A549 treated with ZK216348 at 1 μM for 4 hours (cell line): ENCODE data around the gene CLDN6. TPM values are rescaled to one million over a fixed set of nuclear protein-coding genes. Genes with fewer than 3 reads are reported as not detected.

ENCODE experiments used
- total RNA-seq: library from RNA; stranded (reverse); fragments of 200-300 nt; extraction: Qiagen RNA extraction; gene quantifications from 5 replicates; pipeline ENCODE4 v1.2.3, GENCODE V29; 2022; ENCODE audit warnings: low read depth

Gene CLDN6
- 0.20 to 0.56 TPM (median 0.41 TPM) in 4 of 5 replicates, not detected in the other for total RNA-seq

DNA sequence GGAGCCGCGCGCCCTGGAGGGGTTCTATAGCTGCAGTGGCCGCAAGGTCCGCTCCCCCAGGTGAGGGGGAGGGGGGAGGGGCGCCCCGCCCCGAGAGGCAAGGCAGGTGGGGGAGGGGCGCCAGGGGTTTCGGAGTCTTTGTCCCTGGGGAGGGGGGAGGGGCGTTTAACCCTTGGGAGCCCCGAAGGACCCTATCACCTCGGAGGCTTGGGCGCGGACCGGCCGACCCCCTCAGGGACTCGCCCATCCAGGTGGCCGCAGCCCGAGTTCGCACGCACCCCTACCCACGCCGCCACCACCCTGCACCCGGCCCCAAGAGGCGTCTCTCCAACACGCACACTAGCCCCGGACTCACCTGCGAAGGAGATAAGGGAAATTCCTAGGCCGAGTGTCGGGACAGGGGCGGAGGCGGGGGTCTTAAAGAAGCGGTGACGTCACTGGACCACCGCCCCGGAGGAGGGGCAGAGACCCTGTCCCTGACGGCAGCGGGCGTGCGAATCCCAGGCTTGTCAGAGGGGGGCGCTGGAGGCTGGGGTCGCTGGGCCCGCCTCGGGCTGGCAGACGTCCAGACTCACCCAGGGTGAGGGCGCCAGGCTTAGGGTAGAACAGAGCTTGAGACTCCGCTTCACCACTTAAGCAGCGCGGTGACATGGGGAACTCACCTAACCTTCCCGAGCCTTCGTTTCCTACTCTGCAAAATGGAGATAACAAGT is at the start of gene CLDN6:
CLDN6 (minus strand) TSS at position 390 of the 713 bp plus-strand sequence. CDS start 2,162 bp downstream, outside the sequence.

GRCh38 chr16:3065069-3065741 is 47.2 kb upstream of the CLDN6 start, which contains the start of gene IL32:
TSS of gene IL32 (plus strand) at chr16:3065640. CDS start at chr16:3065812, 172 bp downstream.

GRCh38 chr16:3045758-3046640 is 28.0 kb upstream of the CLDN6 start, which contains the start of gene MMP25:
TSS of gene MMP25 (plus strand) at chr16:3046561. CDS start at chr16:3046918, 357 bp downstream.

DNA sequence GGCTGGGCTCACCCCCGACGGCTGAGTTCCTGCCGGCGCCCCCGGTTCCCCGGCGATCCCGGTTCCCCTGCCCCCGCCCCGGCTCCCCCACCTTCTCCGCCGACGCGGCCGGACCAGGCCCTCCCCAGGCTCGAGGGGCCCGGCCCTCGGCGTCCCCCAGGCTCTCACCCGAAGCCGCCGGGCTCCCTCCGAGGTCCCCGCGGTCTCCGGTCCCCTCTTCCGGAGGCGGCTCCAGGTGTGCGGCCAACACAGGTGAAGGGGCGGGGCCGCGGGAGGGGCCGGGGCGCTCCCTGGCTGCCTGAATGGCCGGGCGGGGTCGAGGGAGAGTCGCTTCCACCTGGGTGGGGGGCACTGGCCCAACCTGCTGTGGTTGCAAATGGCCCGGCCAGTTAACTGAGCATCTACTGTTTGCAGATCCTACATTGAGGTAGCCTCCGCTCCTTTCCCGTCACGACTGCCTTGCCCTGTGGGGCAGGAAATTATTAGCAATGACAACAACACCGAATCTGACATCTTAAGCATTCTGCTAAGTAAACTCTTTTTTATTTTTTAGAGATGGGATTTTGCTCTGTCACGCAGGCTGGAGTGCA is 18.8 kb upstream of the CLDN6 start, which contains the start of gene BICDL2:
BICDL2 (minus strand) TSS at position 219 of the 590 bp plus-strand sequence. CDS start 1,448 bp downstream, outside the sequence.

GRCh38 chr16:3023669-3024478 is 5.9 kb upstream of the CLDN6 start, which contains the start of the genes HCFC1R1 and THOC6:
TSS of gene HCFC1R1 (minus strand) at chr16:3023942. CDS start at chr16:3023941, 1 bp downstream.
TSS of gene THOC6 (plus strand) at chr16:3024035. CDS start at chr16:3024327, 292 bp downstream.

DNA sequence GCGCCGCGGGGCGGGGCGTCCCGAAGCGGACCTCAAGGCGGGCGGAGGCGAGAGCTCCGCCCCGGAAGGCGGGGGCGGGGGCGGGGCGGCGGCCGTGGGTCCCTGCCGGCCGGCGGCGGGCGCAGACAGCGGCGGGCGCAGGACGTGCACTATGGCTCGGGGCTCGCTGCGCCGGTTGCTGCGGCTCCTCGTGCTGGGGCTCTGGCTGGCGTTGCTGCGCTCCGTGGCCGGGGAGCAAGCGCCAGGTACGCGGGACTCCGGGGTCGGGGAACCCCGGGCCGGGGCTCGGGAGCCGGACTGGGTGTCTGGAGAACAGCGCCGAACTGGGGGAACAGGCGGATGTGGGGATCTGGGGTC is 2.2 kb upstream of the CLDN6 start, which contains the start of gene TNFRSF12A:
TNFRSF12A (plus strand) TSS at position 122 of the 357 bp plus-strand sequence; CDS start at position 152, 30 bp downstream.

DNA sequence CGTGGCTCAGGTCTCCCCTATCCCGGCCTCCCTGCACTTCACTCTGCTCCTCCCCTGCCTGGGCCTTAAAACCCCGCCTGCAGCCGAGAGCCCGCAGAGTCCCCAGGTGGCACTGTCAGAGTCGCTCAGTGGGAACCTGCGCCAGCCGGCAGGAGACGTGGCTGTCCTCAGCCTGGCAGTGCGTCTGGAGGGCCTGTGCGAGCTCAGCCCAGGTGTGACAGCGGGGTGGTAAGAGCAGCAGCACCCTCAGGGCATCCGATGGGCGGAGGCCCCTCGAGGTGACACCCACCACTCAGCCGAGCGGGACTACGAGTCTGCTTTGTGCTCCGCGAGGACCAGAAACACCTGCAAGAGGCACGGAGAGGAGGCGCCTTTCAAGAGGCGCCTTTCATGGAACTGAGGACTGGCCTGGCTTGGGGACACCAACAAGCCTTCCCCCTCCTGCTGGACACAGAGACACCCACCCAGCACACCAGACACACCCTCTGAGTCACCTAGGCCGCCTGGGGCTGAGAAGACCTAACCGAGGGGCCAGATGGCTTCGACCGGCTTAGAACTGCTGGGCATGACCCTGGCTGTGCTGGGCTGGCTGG is 5.1 kb downstream of the CLDN6 start, which contains the start of gene CLDN9:
CLDN9 (plus strand) TSS at position 96 of the 593 bp plus-strand sequence; CDS start at position 536, 440 bp downstream.

GRCh38 chr16:2980227-2981176 is 37.5 kb downstream of the CLDN6 start, which contains the start of gene PKMYT1:
TSS of gene PKMYT1 (minus strand) at chr16:2980446. CDS start at chr16:2979657, 789 bp downstream.

GRCh38 chr16:2968738-2969544 is 49.0 kb downstream of the CLDN6 start, which contains the start of gene PAQR4:
TSS of gene PAQR4 (plus strand) at chr16:2969348. CDS start at chr16:2969675, 327 bp downstream.

Other genes with a start within 250 kb of the CLDN6 start
- gene ELOB, start 240.9 kb downstream of the CLDN6 start, total RNA-seq = 390 to 513 TPM (median 475 TPM) in 5 replicates
- not detected in 5 replicates for gene PRSS33, start 230.6 kb downstream of the CLDN6 start, total RNA-seq
- gene PRSS41, start 219.7 kb downstream of the CLDN6 start, total RNA-seq = not detected in 5 replicates
- not detected in 5 replicates for gene PRSS21, start 200.9 kb downstream of the CLDN6 start, total RNA-seq
- 0.54 to 1.1 TPM (median 1.0 TPM) in 5 replicates for gene ZG16B, start 187.9 kb downstream of the CLDN6 start, total RNA-seq
- gene PRSS22, start 160.0 kb downstream of the CLDN6 start, total RNA-seq = 1.0 to 2.5 TPM (median 1.6 TPM) in 5 replicates
- gene FLYWCH2, start 135.0 kb downstream of the CLDN6 start, total RNA-seq = 34.4 to 57.2 TPM (median 48.8 TPM) in 5 replicates
- gene FLYWCH1, start 106.3 kb downstream of the CLDN6 start, total RNA-seq = 15.9 to 31.8 TPM (median 26.8 TPM) in 5 replicates
- gene KREMEN2, start 53.9 kb downstream of the CLDN6 start, total RNA-seq = 0.85 to 3.2 TPM (median 2.4 TPM) in 5 replicates
- gene PAQR4, start 48.8 kb downstream of the CLDN6 start, total RNA-seq = 25.4 to 46.5 TPM (median 45.2 TPM) in 5 replicates
- gene PKMYT1, start 37.7 kb downstream of the CLDN6 start, total RNA-seq = 44.4 to 98.5 TPM (median 91.4 TPM) in 5 replicates
- gene CLDN9, start 5.3 kb downstream of the CLDN6 start, total RNA-seq = 0.21 to 0.48 TPM (median 0.38 TPM) in 5 replicates
- 357 to 594 TPM (median 560 TPM) in 5 replicates for gene TNFRSF12A, start 2.2 kb upstream of the CLDN6 start, total RNA-seq
- gene HCFC1R1, start 5.8 kb upstream of the CLDN6 start, total RNA-seq = 176 to 257 TPM (median 227 TPM) in 5 replicates
- gene THOC6, start 5.9 kb upstream of the CLDN6 start, total RNA-seq = 16.8 to 38.9 TPM (median 34.3 TPM) in 5 replicates
- gene BICDL2, start 18.8 kb upstream of the CLDN6 start, total RNA-seq = not detected in 5 replicates
- 0.79 to 0.99 TPM (median 0.86 TPM) in 5 replicates for gene MMP25, start 28.4 kb upstream of the CLDN6 start, total RNA-seq
- 17.7 to 35.2 TPM (median 24.4 TPM) in 5 replicates for gene IL32, start 47.5 kb upstream of the CLDN6 start, total RNA-seq
- not detected in 5 replicates for gene ZSCAN10, start 81.1 kb upstream of the CLDN6 start, total RNA-seq
- 8.6 to 16.6 TPM (median 14.1 TPM) in 5 replicates for gene ZNF205, start 94.4 kb upstream of the CLDN6 start, total RNA-seq
- 5.6 to 15.1 TPM (median 12.6 TPM) in 5 replicates for gene ZNF213, start 116.8 kb upstream of the CLDN6 start, total RNA-seq
- gene OR1F1, start 170.0 kb upstream of the CLDN6 start, total RNA-seq = 0.32 to 0.76 TPM (median 0.41 TPM) in 5 replicates
- 7.4 to 9.6 TPM (median 8.4 TPM) in 5 replicates for gene ZNF200, start 217.0 kb upstream of the CLDN6 start, total RNA-seq
- not detected in 5 replicates for gene MEFV, start 238.4 kb upstream of the CLDN6 start, total RNA-seq